ENCODE results near the gene RGR.

DNA sequence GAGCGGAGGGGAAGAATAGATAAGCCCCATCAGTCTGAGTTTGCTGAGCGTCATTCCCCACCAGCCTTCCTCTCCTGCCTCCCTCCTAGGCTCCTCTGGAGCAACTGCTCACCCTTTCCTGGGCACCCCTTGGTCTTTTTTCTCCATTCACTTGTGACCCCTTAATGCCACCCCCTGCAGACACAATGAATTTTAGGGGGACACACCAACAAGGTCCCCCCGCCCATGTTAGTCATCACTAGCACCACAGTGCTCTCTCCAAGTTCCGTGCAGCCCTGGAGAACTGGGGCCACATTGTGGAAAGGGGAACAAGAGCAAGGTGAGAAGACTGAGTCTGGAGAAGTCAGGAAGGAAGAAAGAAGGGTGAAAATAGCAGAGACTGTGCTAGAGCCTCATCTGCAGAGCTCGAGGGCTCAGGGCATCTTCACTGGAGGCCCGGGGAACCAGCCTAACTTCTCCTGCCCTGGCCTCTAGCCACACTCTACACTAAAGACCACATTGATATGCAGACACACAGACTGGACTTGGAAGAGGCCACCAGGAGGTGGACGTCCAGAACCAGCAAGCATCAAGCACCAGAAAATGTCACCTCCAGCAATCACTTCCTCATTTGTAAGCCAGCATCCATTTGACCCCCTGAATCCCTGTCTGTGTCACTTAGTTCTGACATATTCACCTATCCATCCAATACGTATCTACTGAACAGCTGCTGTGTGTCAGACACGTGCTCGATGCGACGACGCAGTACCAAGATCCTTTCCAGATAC lies 17.5 kb downstream of the RGR start:
- no peak for TF ChIP-seq GATA2 (IDR thresholded peaks at IDR 0.05; ENCODE audit: low read depth, low read length)
- no peak for TF ChIP-seq GATA3 (IDR thresholded peaks at IDR 0.05; ENCODE audit: low read depth, low read length)

All from SH-SY5Y (cell line).